Measurements from ENCODE around the gene KCTD15.

KCTD15 gene

DNA sequence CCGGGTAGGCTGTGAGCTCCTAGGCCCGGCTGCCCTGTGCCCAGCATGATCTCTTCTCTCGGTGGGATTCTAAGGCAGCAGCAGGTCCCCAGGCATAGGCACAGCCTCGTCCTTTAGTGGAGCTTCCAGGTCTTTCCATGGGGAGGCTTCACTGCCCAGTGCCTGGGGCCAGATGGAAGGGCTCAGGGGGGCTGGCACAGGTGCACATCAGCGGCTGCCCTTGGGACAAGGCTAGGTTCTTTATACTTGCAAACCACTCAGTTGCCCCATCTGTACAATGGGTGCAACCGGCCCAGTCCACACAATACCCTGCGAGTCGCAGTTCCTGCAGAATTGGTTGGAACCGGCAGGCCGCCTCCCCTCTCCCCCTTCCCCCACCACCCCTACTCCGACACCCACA lies 14.2 kb downstream of the KCTD15 start:
- no peak for TF ChIP-seq GATA3 (IDR thresholded peaks at IDR 0.05; ENCODE audit: low read depth, low read length)
- no peak for TF ChIP-seq GATA2 (IDR thresholded peaks at IDR 0.05; ENCODE audit: low read depth, low read length)

DNA sequence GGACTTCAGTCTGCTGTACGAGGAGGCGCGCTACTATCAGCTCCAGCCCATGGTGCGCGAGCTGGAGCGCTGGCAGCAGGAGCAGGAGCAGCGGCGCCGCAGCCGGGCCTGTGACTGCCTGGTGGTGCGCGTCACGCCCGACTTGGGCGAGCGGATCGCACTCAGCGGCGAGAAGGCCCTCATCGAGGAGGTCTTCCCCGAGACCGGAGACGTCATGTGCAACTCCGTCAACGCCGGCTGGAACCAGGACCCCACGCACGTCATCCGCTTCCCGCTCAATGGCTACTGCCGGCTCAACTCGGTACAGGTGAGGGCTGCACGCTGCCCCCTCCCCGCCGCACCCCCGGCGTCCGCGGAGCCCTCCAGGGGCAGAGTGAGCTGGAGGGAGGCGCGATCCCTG lies 14.6 kb downstream of the KCTD15 start:
- TF ChIP-seq GATA3 (IDR thresholded peaks at IDR 0.05; ENCODE audit: low read depth, low read length) = no peak
- TF ChIP-seq GATA2 (IDR thresholded peaks at IDR 0.05; ENCODE audit: low read depth, low read length) = no peak

DNA sequence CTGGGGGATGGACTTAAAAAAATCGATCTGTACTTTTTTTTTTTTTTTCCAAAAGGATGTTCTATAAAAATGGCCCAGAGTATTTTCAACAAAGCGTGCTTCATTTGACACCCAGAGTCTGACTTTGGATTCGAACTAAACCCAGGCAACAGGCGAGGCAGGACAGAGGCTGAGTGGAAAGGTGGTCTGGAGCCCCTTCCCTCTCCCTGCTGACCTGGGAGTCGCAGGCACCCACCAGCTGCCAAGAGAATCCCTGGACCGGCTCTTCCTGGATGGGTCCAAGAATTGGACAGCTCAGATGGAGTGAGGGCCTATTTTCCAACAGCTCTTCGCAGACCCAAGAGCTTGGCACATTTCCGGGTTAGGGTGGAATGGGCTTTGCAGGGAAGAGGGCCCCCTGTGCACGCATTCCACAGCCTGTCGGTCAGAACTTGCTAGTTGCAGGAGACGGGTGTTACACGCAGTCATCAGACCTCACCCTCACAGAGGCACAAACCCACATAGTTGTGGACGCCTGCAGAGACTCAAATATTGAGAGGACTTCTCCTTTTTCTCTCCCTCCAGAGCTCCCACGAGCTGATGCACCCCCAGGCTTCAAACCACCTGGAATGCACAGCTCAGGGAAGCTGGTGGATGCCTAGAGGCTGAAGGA lies 15.2 kb downstream of the KCTD15 start:
- TF ChIP-seq GATA2 (IDR thresholded peaks at IDR 0.05; ENCODE audit: low read depth, low read length) = no peak
- no peak for TF ChIP-seq GATA3 (IDR thresholded peaks at IDR 0.05; ENCODE audit: low read depth, low read length)

DNA sequence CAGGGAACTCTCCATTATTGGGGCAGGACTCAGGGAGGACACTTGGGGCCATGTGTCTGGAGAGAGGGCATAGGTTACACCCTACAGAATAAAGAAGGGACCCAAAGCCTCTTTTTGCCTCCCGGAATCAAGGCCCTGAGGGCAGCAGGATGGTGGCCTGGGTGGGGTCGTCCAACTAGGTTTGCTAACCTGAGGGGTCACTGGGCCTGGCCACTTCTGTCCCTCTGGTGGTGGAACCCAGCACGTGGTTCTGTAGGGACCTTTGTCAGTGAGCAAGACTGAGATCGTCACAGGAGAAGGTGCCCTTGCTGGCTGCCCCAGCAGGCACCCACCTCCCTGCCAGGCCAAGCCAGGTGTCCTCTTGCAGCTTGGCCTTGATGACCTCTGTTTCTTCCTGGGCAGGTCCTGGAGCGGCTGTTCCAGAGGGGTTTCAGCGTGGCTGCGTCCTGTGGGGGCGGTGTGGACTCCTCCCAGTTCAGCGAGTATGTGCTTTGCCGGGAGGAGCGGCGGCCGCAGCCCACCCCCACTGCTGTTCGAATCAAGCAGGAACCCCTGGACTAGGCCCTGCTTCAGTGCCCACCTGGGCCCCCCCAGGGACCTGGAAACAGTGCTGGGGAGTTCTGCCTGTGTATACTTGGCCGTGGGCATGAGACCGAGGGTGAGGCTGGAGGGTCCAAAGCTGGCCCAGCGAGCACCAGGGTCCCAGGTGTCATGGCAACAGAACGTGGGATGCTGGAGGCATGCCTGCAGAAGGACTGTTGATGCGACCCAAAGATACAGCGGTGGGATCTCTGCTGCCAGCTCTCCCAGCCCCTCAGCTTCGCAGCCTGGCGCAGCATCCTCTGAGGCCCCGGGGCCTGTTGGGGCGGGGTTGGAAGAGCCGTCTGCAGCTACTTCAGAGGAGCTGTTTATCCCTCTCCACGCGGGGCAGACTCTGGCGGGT lies 16.0 kb downstream of the KCTD15 start:
- TF ChIP-seq GATA2 (IDR thresholded peaks at IDR 0.05; ENCODE audit: low read depth, low read length) (peak; percentile 85), GATA3 (IDR thresholded peaks at IDR 0.05; ENCODE audit: low read depth, low read length) (no peak)

DNA sequence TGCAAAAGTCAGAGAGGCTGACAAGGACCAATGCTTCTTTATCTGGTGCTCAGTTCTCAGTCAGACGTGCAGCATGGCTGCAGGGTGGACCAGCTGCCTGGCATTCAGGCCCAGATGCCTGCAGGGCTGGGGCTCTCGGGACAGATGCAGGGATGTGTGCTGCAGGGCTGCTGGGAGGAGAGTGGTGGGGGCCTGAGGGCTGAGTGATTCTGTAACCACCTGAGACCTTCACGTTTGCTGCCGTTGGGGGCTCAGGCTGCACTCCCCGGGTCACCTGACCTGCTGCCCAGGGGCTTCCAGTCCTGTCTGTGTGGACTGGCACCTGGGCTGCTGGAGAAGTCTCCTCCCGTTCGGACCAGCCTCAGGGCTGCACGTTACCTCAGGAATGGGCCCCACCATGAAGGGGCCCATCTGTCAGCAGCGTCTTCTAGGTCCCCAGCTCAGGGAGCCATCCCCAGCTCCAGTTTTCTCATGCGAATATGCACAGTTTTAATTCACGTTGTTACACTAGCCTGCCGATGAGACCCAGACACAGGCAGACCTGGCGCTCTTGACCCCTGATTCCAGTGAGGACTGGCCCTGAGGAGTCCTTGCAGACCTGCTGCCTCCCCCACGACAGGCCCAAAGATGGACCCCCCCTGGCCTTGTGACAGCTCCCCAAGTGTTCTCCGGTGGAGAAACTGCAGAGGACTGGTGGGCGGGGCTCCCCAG lies 16.9 kb downstream of the KCTD15 start:
- TF ChIP-seq GATA3 (IDR thresholded peaks at IDR 0.05; ENCODE audit: low read depth, low read length) (no peak), GATA2 (IDR thresholded peaks at IDR 0.05; ENCODE audit: low read depth, low read length) (no peak)

DNA sequence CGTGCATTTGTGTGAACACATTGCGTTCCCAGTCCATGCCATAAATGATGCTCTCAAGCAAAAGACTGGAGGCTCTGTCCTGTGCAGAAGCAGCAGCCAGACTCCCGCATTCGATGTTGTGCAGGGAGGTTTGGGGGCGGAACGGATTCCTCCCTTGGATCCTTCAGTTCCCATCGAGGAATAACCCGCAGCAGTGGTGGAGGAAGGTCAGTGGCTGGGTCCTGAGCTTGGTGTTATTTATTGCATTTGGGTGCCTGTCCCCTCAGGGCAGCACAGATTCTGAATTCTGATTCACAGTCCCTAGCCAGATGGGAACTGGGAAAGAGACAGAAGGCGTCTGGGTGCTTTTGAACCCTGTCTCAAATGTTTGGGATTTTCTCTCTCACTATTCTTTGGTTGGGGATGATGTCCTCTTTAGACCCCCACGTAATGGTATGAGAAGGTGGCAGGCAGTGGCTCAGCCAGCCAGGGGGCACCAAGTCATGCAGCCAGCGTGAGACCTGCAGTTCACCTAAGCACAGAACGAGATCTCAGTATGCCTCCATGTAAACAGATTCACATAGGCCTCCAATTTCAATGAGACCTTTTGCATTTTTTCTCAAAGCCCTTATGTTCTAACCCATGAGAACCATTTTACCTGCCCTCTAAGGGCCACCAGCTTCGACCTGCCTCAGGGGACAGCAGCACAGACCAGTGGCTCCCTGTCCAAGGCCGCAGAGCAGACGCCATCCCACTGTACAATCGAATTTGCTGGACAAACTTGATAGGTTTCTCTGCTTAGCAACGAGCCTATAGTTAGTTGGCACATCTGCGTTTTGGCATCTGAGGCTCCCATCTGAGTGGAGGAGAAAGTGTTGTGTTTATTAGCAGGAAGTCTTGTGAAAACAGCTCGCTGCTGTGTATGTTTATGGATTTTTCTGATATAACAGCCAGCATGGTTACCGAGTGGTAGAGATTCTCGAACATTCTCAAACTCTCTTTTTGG lies 17.8 kb downstream of the KCTD15 start:
- TF ChIP-seq GATA3 (IDR thresholded peaks at IDR 0.05; ENCODE audit: low read depth, low read length) = no peak
- TF ChIP-seq GATA2 (IDR thresholded peaks at IDR 0.05; ENCODE audit: low read depth, low read length) = no peak

DNA sequence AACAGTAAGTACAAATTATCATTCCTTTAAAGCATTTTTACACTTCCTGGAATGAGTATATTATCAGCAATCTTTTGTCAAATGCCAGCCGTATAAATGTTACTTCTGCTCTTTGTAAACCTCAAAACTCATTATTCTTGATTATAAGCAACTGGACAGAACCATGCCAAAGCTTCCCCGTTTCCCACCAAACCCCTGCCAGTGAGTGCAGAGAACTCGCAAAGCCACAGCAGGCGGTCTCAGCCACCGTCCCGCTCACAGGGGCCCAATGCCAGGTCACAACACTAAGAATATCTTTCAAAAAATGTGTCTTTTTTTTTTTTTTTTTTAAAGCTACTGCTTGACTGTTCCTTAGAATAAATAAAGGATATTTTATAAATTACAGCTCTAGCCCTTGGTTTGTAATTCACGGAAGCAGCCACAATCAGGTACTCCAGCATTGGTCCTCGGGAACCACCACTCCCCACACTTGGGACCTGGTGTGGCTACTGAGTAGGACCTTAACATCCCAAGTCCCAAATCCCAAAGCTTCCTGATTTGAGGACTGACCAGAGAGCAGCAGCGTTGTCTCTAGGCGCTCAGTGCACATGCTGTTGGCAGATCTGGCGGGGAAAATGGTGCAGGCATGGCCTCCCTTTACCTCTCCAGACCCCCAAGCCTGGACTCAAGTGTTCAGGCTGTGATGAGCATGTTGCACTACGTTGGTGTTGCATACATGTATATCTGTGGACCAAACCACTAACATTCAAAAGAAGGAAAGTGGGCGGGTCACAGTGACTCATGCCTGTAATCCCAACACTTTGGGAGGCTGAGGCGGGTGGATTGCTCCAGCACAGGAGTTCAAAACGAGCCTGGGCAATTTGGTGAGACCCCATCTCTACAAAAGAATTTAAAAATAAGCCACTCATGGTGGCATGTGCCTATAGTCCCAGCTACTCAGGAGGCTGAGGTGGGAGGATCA lies 19.0 kb downstream of the KCTD15 start:
- TF ChIP-seq GATA3 (IDR thresholded peaks at IDR 0.05; ENCODE audit: low read depth, low read length) (no peak), GATA2 (IDR thresholded peaks at IDR 0.05; ENCODE audit: low read depth, low read length) (0 out of 2 replicates have a peak, but pooled peaks have one; percentile 29)

DNA sequence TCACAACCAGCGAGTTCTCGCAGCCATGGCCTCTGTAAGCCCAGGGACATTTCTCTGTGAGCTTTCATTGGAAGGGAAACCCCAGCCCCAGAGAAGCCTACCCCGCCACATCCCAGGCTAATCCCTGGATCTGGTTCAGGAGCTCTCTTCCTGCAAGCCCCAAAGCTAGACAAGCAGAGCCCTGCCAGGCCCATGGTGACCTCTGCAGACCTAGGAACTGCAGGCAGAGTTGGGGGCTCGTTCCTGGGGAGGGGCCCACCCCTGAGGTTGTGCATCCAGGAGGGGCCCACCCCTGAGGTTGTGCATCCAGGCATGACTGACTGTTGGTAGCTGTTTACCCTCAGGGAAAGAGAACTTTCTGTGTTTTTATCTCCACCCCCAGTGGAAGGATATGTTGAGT lies 21.7 kb downstream of the KCTD15 start:
- TF ChIP-seq GATA2 (IDR thresholded peaks at IDR 0.05; ENCODE audit: low read depth, low read length) (no peak; the same call in 1 of the 2 replicates), GATA3 (IDR thresholded peaks at IDR 0.05; ENCODE audit: low read depth, low read length) (no peak)

DNA sequence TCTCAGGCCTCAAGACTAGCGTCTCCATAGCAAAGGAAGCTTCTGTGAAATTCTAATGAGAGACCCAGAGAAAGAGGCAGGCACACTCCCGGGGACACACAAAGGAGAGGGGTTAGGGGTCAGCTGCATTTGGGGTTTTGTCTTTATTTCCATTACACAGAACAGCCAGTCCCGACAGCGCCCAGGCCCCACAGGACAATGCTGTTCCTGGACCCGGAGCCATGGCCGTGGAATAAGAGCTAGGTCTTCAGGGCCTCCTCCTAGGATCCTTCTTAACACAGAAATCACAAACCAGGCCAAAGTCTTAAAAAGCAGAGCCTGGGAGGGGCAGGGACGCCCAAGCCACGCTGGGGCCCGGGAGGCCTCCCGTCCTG lies 22.8 kb downstream of the KCTD15 start:
- TF ChIP-seq GATA3 (IDR thresholded peaks at IDR 0.05; ENCODE audit: low read depth, low read length) (no peak), GATA2 (IDR thresholded peaks at IDR 0.05; ENCODE audit: low read depth, low read length) (no peak)

DNA sequence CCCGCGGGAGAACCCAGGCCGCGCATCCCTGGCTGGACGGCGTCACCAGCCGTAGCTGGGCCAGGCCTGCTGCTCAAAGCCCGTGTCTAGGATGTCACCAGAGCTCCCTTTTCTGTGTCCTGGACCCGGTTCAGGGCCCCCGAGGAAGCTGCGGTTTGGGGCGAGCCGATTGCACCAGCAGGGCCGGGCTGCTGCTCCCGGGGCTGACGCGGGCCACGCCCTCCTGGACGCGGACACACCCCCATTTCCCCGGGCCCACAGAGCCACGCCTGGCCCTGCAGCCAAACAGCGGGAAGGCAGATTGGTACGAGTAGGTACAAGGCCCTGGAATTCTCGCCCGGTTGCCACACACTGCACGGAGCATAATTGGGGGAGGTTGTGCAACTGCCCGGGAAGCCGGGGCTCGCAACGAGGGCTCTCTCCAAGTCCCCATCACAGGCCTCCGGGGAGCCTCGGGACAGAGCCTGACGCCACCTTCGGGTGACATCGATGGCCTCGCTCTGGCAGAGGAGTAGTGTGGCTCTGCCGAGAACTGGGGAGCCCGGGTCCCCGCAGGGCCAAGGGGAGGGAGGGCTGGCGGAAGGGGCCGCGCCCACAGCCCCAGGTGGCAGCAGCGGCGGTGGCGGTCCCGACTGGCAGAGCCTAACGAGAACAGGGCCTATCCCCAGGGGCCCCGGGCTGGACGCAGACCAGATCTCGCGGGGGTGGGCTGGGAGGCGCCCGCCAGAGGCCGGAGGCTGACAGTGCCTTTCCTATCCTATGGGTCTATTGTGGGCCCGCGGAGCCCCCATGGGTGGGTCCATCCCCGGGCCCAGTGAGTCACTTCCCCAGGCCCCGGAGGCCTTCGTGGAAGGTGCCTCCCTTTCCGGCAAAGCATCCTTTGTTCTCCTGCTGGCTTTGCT lies 23.5 kb downstream of the KCTD15 start:
- no peak for TF ChIP-seq GATA2 (IDR thresholded peaks at IDR 0.05; ENCODE audit: low read depth, low read length)
- no peak for TF ChIP-seq GATA3 (IDR thresholded peaks at IDR 0.05; ENCODE audit: low read depth, low read length)

DNA sequence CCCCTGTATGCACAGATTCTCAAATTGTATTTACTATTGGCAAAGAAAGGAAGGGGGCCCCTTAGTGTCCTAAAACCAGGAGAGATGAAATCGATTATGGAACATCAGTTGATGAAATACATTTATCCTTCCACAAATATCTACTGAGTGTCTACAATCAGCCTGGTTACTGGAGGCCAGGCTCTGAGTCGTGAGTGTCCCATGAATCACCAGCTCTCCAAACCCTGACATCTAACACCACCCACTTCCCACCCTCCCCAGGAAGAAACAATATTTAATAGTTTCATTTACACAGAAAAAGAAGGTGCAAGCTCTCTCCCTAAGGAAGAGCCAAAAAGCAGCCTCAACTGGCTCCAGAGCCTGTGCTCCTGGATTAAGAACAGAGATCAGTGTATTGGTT lies 25.2 kb downstream of the KCTD15 start:
- TF ChIP-seq GATA2 (IDR thresholded peaks at IDR 0.05; ENCODE audit: low read depth, low read length) (no peak), GATA3 (IDR thresholded peaks at IDR 0.05; ENCODE audit: low read depth, low read length) (no peak)
